Measurements from ENCODE around the gene PRM1. TPM values are rescaled to one million over a fixed set of nuclear protein-coding genes. Genes with fewer than 3 reads are reported as not detected.

The PRM1 gene
- total RNA-seq, 1 donor from 2014 or later: not detected

GRCh38 chr16:11238272-11239202 lies 42.6 kb downstream of the PRM1 start:
- DNase-seq (ENCODE audit: low spot score): no peak

- DNase-seq (ENCODE audit: low spot score): no peak
Observed at GRCh38 chr16:11236461-11237254, 44.5 kb downstream of the PRM1 start.

GRCh38 chr16:11235703-11235991 lies 45.5 kb downstream of the PRM1 start:
- DNase-seq (ENCODE audit: low spot score): no peak

- DNase-seq (ENCODE audit: low spot score): no peak
Observed at GRCh38 chr16:11234884-11235702, 46.0 kb downstream of the PRM1 start.

GRCh38 chr16:11233727-11234376 lies 47.3 kb downstream of the PRM1 start:
- DNase-seq (ENCODE audit: low spot score): no peak

GRCh38 chr16:11232852-11233726 lies 48.0 kb downstream of the PRM1 start:
- DNase-seq (ENCODE audit: low spot score): no peak

GRCh38 chr16:11232302-11232851 lies 48.8 kb downstream of the PRM1 start:
- DNase-seq (ENCODE audit: low spot score): no peak

- DNase-seq (ENCODE audit: low spot score): no peak
Observed at GRCh38 chr16:11231367-11231970, 49.7 kb downstream of the PRM1 start.

Other genes with a start within 250 kb of the PRM1 start
- gene SOCS1, start 25.1 kb downstream of the PRM1 start, total RNA-seq (ENCODE audit: insufficient read depth, low replicate concordance): 16.4 TPM
- gene TNP2, start 12.0 kb downstream of the PRM1 start, total RNA-seq (ENCODE audit: insufficient read depth, low replicate concordance): 5.3 TPM
- not detected for gene PRM3, start 7.7 kb downstream of the PRM1 start, total RNA-seq (ENCODE audit: insufficient read depth, low replicate concordance)
- not detected for gene PRM2, start 4.8 kb downstream of the PRM1 start, total RNA-seq (ENCODE audit: insufficient read depth, low replicate concordance)
- 17.1 TPM for gene RMI2, start 64.1 kb upstream of the PRM1 start, total RNA-seq (ENCODE audit: insufficient read depth, low replicate concordance)